ENCODE results near the gene RBM34.
"Not testable (repeated sequence)": the region's sequence is repeated elsewhere in the genome, so short reads cannot be mapped to it uniquely, and the experiment has no call there.

Gene RBM34

GRCh38 chr1:235100194-235100772 lies 60.8 kb downstream of the RBM34 start:
- no peak overlapping the region for H3K4me3 ChIP-seq (ENCODE audit: low read depth, low read length)
- DNase-seq (ENCODE audit: low read depth) = no peak
- no peak for TF ChIP-seq CTCF (IDR thresholded peaks at IDR 0.05; ENCODE audit: control insufficient read depth, extremely low read depth, insufficient read depth)

GRCh38 chr1:235098991-235099390 lies 62.1 kb downstream of the RBM34 start:
- no peak for DNase-seq (ENCODE audit: low read depth)
- TF ChIP-seq CTCF (IDR thresholded peaks at IDR 0.05; ENCODE audit: control insufficient read depth, extremely low read depth, insufficient read depth) = no peak
- H3K4me3 ChIP-seq (ENCODE audit: low read depth, low read length) = no peak overlapping the region

- TF ChIP-seq CTCF (IDR thresholded peaks at IDR 0.05; ENCODE audit: control insufficient read depth, extremely low read depth, insufficient read depth) = no peak
- no peak for DNase-seq (ENCODE audit: low read depth)
Measured at GRCh38 chr1:235098547-235098946, 62.5 kb downstream of the RBM34 start.

GRCh38 chr1:235097501-235097900 lies 63.5 kb downstream of the RBM34 start:
- not testable (repeated sequence) for H3K4me3 ChIP-seq (ENCODE audit: low read depth, low read length); DNase-seq (ENCODE audit: low read depth)

More at GRCh38 chr1:235098547-235098946, 62.5 kb downstream of the RBM34 start:
- H3K4me3 ChIP-seq (ENCODE audit: low read depth, low read length) = no peak overlapping the region

GRCh38 chr1:235095938-235096562 lies 65.0 kb downstream of the RBM34 start:
- no peak for TF ChIP-seq CTCF (IDR thresholded peaks at IDR 0.05; ENCODE audit: control insufficient read depth, extremely low read depth, insufficient read depth)
- no peak overlapping the region for H3K4me3 ChIP-seq (ENCODE audit: low read depth, low read length)
- no peak for DNase-seq (ENCODE audit: low read depth)

GRCh38 chr1:235093696-235094592 lies 67.1 kb downstream of the RBM34 start:
- no peak for DNase-seq (ENCODE audit: low read depth)
- peak; percentile 88 for TF ChIP-seq CTCF (IDR thresholded peaks at IDR 0.05; ENCODE audit: control insufficient read depth, extremely low read depth, insufficient read depth)
- H3K4me3 ChIP-seq (ENCODE audit: low read depth, low read length) = no peak overlapping the region

GRCh38 chr1:235093013-235093695 lies 67.9 kb downstream of the RBM34 start:
- no peak for DNase-seq (ENCODE audit: low read depth)
- TF ChIP-seq CTCF (IDR thresholded peaks at IDR 0.05; ENCODE audit: control insufficient read depth, extremely low read depth, insufficient read depth) = peak; percentile 53
- H3K4me3 ChIP-seq (ENCODE audit: low read depth, low read length) = no peak overlapping the region

GRCh38 chr1:235092415-235092814 lies 68.6 kb downstream of the RBM34 start:
- not testable (repeated sequence) for DNase-seq (ENCODE audit: low read depth); H3K4me3 ChIP-seq (ENCODE audit: low read depth, low read length)

GRCh38 chr1:235092045-235092406 lies 69.0 kb downstream of the RBM34 start:
- not testable (repeated sequence) for DNase-seq (ENCODE audit: low read depth)

GRCh38 chr1:235091319-235092044 lies 69.6 kb downstream of the RBM34 start:
- not testable (repeated sequence) for H3K4me3 ChIP-seq (ENCODE audit: low read depth, low read length); DNase-seq (ENCODE audit: low read depth)

More at GRCh38 chr1:235092045-235092406, 69.0 kb downstream of the RBM34 start:
- not testable (repeated sequence) for H3K4me3 ChIP-seq (ENCODE audit: low read depth, low read length)

All from LNCaP clone FGC (cell line).